HepG2 (cell line): ENCODE data around the gene MED22. TPM values are rescaled to one million over a fixed set of nuclear protein-coding genes. Genes with fewer than 3 reads are reported as not detected.

ENCODE experiments used
- BHLHE40 ChIP-seq: IDR thresholded peaks from 2 replicates; pipeline ENCODE4 v1.6.1; 2011; ENCODE audit warnings: low read length, improper control_type of control experiment
- ELF1 ChIP-seq: sonication (generic); formaldehyde crosslinking; IDR thresholded peaks from 2 replicates; pipeline ENCODE4 v1.4.0; 2020; ENCODE audit warnings: missing genetic modification reagents
- MAF1 ChIP-seq: sonication (generic); formaldehyde crosslinking; IDR thresholded peaks from 2 replicates; pipeline ENCODE4 v1.5.0; 2020; ENCODE audit warnings: missing genetic modification reagents, borderline replicate concordance
- MTA1 ChIP-seq: sonication (generic); formaldehyde crosslinking; IDR thresholded peaks from 2 replicates; pipeline ENCODE4 v1.4.0; 2020; ENCODE audit warnings: missing genetic modification reagents, mild to moderate bottlenecking, borderline replicate concordance
- MTF1 ChIP-seq: sonication (generic); formaldehyde crosslinking; IDR thresholded peaks from 2 replicates; pipeline ENCODE4 v1.5.0; 2020; ENCODE audit warnings: missing genetic modification reagents
- MXI1 ChIP-seq: IDR thresholded peaks from 3 replicates; pipeline ENCODE4 v1.6.1; 2012; ENCODE audit warnings: low read depth, low read length, inconsistent platforms, borderline replicate concordance
- NR1H2 ChIP-seq: sonication (generic); formaldehyde crosslinking; IDR thresholded peaks from 2 replicates; pipeline ENCODE4 v1.8.1; 2022; ENCODE audit warnings: low read depth, missing genetic modification reagents, borderline replicate concordance
- NR2F2 ChIP-seq: IDR thresholded peaks from 2 replicates; pipeline ENCODE4 v1.6.1; 2012; ENCODE audit warnings: low read depth, inconsistent platforms, borderline replicate concordance
- PPARG ChIP-seq: conservative IDR thresholded peaks from 2 replicates; pipeline ENCODE4 v1.6.1; 2016; ENCODE audit warnings: missing biosample characterization, missing genetic modification reagents
- RXRA ChIP-seq: sonication (generic); formaldehyde crosslinking; IDR thresholded peaks from 2 replicates; pipeline ENCODE4 v1.5.1; 2020; ENCODE audit warnings: missing genetic modification reagents
- SATB2 ChIP-seq: sonication (generic); formaldehyde crosslinking; IDR thresholded peaks from 2 replicates; pipeline ENCODE4 v1.5.0; 2020; ENCODE audit warnings: missing genetic modification reagents
- ZNF124 ChIP-seq: sonication (generic); formaldehyde crosslinking; IDR thresholded peaks from 2 replicates; pipeline ENCODE4 v1.4.0; 2020; ENCODE audit warnings: missing genetic modification reagents
- ZNF17 ChIP-seq: sonication (generic); formaldehyde crosslinking; IDR thresholded peaks from 2 replicates; pipeline ENCODE4 v1.5.0; 2020; ENCODE audit warnings: mild to moderate bottlenecking, missing genetic modification reagents
- ZNF263 ChIP-seq: sonication (generic); formaldehyde crosslinking; IDR thresholded peaks from 2 replicates; pipeline ENCODE4 v1.4.0; 2020; ENCODE audit warnings: missing genetic modification reagents
- ZNF431 ChIP-seq: sonication (generic); formaldehyde crosslinking; IDR thresholded peaks from 2 replicates; pipeline ENCODE4 v1.9.0; 2022; ENCODE audit warnings: missing genetic modification reagents, low read depth, mild to moderate bottlenecking, borderline replicate concordance
- ZNF614 ChIP-seq: IDR thresholded peaks from 2 replicates; pipeline ENCODE4 v1.6.1; 2018; ENCODE audit warnings: missing biosample characterization, missing genetic modification reagents, inconsistent platforms, borderline replicate concordance
- ZNF710 ChIP-seq: sonication (generic); formaldehyde crosslinking; IDR thresholded peaks from 2 replicates; pipeline ENCODE4 v1.5.0; 2020; ENCODE audit warnings: mild to moderate bottlenecking, missing genetic modification reagents, borderline replicate concordance
- ZNF766 ChIP-seq: sonication (generic); formaldehyde crosslinking; IDR thresholded peaks from 2 replicates; pipeline ENCODE4 v1.5.0; 2020; ENCODE audit warnings: missing genetic modification reagents, borderline replicate concordance
- ZNF850 ChIP-seq: sonication (generic); formaldehyde crosslinking; conservative IDR thresholded peaks from 2 replicates; pipeline ENCODE4 v1.9.0; 2021; ENCODE audit warnings: mild to moderate bottlenecking, missing genetic modification reagents
- polyA plus RNA-seq, 8 experiments: library from polyadenylated mRNA; depleted of rRNA in 3 of 8; stranded (reverse) in 7 of 8; unstranded in 1 of 8; fragments of >200 nt; fragmentation: Illumina TruSeq in 4 of 8; extraction: Trizol in 4 of 8; gene quantifications; 2 replicates each; pipeline versions ENCODE4 v1.2.1 to v1.2.3, GENCODE V29; 2011 to 2016; ENCODE audit warnings: low read depth in 4 of 8, missing spikeins in 1 of 8, mixed read lengths in 1 of 8; ENCODE audit not compliant: insufficient read depth in 1 of 8
- total RNA-seq, 5 experiments: library from RNA; depleted of rRNA; stranded (reverse); fragments of >200 nt; fragmentation: Illumina TruSeq; extraction: Trizol; gene quantifications; 2 replicates each; pipeline ENCODE4 v1.2.3, GENCODE V29; 2016; ENCODE audit warnings: low read depth in 1 of 5
- TF ChIP-seq, protein P1 (sequence below): sonication (generic); formaldehyde crosslinking; IDR thresholded peaks from 2 replicates; pipeline ENCODE4 v1.9.0; 2021; ENCODE audit warnings: mild to moderate bottlenecking, missing genetic modification reagents
- TF ChIP-seq, protein P2 (sequence below): sonication (generic); formaldehyde crosslinking; IDR thresholded peaks from 2 replicates; pipeline ENCODE4 v1.5.1; 2020; ENCODE audit warnings: mild to moderate bottlenecking, moderate library complexity, missing genetic modification reagents

Gene MED22
- total and polyA plus RNA-seq, 2 of the 13 experiments (the other 11 are each of a cell fraction or from before 2014, with no cell fraction given): 15.8 to 22.1 TPM

GRCh38 chr9:133375116-133375723 is 27.3 kb upstream of the MED22 start (continued):
- TF ChIP-seq PPARG (CRISPR knock-in tag) (no peak), BHLHE40 (no peak), ZNF124 (CRISPR knock-in tag) (no peak), NR1H2 (CRISPR knock-in tag) (no peak), MXI1 (no peak), ELF1 (peak; percentile 62; the same call in 1 of the 2 replicates), NR2F2 (no peak), SATB2 (CRISPR knock-in tag) (0 out of 2 replicates have a peak, but pooled peaks have one; percentile 40), MTF1 (CRISPR knock-in tag) (0 out of 2 replicates have a peak, but pooled peaks have one; percentile 30), ZNF431 (CRISPR knock-in tag) (no peak), ZNF263 (CRISPR knock-in tag) (peak; percentile 47; the same call in 1 of the 2 replicates), MAF1 (no peak), ZNF850 (no peak), MTA1 (CRISPR knock-in tag) (no peak), ZNF766 (CRISPR knock-in tag) (0 out of 2 replicates have a peak, but pooled peaks have one; percentile 30), ZNF710 (CRISPR knock-in tag) (no peak), ZNF17 (CRISPR knock-in tag) (no peak), RXRA (no peak), ZNF614 (no peak)
- TF ChIP-seq, protein P1, sequence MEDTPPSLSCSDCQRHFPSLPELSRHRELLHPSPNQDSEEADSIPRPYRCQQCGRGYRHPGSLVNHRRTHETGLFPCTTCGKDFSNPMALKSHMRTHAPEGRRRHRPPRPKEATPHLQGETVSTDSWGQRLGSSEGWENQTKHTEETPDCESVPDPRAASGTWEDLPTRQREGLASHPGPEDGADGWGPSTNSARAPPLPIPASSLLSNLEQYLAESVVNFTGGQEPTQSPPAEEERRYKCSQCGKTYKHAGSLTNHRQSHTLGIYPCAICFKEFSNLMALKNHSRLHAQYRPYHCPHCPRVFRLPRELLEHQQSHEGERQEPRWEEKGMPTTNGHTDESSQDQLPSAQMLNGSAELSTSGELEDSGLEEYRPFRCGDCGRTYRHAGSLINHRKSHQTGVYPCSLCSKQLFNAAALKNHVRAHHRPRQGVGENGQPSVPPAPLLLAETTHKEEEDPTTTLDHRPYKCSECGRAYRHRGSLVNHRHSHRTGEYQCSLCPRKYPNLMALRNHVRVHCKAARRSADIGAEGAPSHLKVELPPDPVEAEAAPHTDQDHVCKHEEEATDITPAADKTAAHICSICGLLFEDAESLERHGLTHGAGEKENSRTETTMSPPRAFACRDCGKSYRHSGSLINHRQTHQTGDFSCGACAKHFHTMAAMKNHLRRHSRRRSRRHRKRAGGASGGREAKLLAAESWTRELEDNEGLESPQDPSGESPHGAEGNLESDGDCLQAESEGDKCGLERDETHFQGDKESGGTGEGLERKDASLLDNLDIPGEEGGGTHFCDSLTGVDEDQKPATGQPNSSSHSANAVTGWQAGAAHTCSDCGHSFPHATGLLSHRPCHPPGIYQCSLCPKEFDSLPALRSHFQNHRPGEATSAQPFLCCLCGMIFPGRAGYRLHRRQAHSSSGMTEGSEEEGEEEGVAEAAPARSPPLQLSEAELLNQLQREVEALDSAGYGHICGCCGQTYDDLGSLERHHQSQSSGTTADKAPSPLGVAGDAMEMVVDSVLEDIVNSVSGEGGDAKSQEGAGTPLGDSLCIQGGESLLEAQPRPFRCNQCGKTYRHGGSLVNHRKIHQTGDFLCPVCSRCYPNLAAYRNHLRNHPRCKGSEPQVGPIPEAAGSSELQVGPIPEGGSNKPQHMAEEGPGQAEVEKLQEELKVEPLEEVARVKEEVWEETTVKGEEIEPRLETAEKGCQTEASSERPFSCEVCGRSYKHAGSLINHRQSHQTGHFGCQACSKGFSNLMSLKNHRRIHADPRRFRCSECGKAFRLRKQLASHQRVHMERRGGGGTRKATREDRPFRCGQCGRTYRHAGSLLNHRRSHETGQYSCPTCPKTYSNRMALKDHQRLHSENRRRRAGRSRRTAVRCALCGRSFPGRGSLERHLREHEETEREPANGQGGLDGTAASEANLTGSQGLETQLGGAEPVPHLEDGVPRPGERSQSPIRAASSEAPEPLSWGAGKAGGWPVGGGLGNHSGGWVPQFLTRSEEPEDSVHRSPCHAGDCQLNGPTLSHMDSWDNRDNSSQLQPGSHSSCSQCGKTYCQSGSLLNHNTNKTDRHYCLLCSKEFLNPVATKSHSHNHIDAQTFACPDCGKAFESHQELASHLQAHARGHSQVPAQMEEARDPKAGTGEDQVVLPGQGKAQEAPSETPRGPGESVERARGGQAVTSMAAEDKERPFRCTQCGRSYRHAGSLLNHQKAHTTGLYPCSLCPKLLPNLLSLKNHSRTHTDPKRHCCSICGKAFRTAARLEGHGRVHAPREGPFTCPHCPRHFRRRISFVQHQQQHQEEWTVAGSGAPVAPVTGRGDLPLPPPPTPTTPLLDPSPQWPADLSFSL (CRISPR knock-in tag): no peak
- TF ChIP-seq, protein P2, sequence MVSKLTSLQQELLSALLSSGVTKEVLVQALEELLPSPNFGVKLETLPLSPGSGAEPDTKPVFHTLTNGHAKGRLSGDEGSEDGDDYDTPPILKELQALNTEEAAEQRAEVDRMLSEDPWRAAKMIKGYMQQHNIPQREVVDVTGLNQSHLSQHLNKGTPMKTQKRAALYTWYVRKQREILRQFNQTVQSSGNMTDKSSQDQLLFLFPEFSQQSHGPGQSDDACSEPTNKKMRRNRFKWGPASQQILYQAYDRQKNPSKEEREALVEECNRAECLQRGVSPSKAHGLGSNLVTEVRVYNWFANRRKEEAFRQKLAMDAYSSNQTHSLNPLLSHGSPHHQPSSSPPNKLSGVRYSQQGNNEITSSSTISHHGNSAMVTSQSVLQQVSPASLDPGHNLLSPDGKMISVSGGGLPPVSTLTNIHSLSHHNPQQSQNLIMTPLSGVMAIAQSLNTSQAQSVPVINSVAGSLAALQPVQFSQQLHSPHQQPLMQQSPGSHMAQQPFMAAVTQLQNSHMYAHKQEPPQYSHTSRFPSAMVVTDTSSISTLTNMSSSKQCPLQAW (CRISPR knock-in tag): no peak
